ENCODE measurements around the gene PARD3B. TPM values are rescaled to one million over a fixed set of nuclear protein-coding genes. Genes with fewer than 3 reads are reported as not detected.

Gene PARD3B
- total and polyA plus RNA-seq, 2 donors (not counting 1 experiment from before 2014, with no cell fraction given), result 7.4 to 20.6 TPM

DNA sequence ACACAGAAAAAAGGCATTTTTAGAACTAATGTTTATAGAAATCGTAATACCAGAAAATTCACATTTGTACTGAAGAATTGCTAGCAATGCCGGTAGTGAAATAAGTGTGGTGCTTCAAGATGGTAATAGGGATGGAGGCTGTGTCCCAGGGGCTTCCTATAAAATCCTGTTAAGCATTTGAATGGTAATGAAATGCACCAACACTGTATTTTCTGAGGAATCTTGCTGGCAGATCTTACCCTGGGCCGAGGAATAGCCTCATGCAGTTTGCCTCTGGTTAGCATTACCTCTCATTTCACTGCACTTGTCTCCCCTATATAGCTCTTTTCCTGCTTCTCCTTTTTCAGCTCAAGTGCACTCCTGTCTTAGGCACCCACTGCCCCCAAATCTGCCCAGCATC lies 635.5 kb downstream of the PARD3B start:
- Histone ChIP-seq H4K20me1 (ENCODE audit: control insufficient read depth, extremely low read depth, insufficient read depth, low read length) (no peaks in the 10 kb centered on the region), H3K9ac (ENCODE audit: insufficient read depth, low read length) (no peak overlapping the region), H3K4me2 (ENCODE audit: extremely low read depth, insufficient read depth, low read length) (no peak overlapping the region), H3K4me1 (ENCODE audit: control insufficient read depth, extremely low read depth, insufficient read depth, low read length) (no peaks in the 10 kb centered on the region), H3K9me3 (ENCODE audit: control insufficient read depth, insufficient read depth, low read depth, low read length) (no peaks in the 10 kb centered on the region), H3K36me3 (ENCODE audit: control insufficient read depth, insufficient read depth, low read length) (no peaks in the 10 kb centered on the region), H3K27ac (ENCODE audit: insufficient read depth, low read length) (no peak overlapping the region), H3K27me3 (ENCODE audit: control insufficient read depth, insufficient read depth, low read length) (no peaks in the 10 kb centered on the region), H3K79me2 (ENCODE audit: control insufficient read depth, insufficient read depth, low read length) (no peaks in the 10 kb centered on the region), H3K4me3 (replicated peaks in 1 of 4; ENCODE audit: control extremely low read depth in 1 of 4, insufficient read depth in 1 of 4, low read depth in 3 of 4, low read length in 4 of 4) (no peak overlapping the region), H2AFZ (ENCODE audit: low read length) (no peak overlapping the region)
- no peak for DNase-seq (ENCODE audit: low read depth in 2 of 2)
- TF ChIP-seq EZH2 (IDR thresholded peaks at IDR 0.05; ENCODE audit: low read length, missing control alignments), result no peak
- TF ChIP-seq, protein P1, sequence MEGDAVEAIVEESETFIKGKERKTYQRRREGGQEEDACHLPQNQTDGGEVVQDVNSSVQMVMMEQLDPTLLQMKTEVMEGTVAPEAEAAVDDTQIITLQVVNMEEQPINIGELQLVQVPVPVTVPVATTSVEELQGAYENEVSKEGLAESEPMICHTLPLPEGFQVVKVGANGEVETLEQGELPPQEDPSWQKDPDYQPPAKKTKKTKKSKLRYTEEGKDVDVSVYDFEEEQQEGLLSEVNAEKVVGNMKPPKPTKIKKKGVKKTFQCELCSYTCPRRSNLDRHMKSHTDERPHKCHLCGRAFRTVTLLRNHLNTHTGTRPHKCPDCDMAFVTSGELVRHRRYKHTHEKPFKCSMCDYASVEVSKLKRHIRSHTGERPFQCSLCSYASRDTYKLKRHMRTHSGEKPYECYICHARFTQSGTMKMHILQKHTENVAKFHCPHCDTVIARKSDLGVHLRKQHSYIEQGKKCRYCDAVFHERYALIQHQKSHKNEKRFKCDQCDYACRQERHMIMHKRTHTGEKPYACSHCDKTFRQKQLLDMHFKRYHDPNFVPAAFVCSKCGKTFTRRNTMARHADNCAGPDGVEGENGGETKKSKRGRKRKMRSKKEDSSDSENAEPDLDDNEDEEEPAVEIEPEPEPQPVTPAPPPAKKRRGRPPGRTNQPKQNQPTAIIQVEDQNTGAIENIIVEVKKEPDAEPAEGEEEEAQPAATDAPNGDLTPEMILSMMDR (conservative IDR thresholded peaks at IDR 0.05 in 1 of 2, IDR thresholded peaks at IDR 0.05 in 1 of 2; ENCODE audit: low read depth in 1 of 2, low read length in 2 of 2), result no peak

DNA sequence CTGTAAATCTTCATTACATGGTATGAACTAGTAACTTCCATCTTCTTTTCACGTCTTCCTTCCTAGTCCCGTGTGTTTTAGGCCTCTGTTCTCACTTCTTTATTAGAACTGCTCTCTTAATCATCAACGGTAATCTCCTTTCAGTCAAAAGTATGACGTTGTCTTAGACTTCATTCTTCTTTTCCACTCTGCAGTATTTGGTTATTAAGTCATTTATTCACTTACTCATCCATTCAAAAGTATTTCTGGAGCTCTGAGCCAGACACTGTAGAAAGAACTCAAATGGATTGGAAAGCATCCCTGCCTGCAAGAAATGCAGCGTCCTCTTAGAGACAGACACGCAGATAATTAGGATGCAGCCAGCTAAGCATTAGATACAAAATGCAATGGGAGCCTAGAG lies 642.5 kb downstream of the PARD3B start:
- peak in 1 of 2 donors; percentile 67 for DNase-seq (ENCODE audit: low read depth in 2 of 2)
- no peak overlapping the region for H3K4me2 ChIP-seq (ENCODE audit: extremely low read depth, insufficient read depth, low read length)

DNA sequence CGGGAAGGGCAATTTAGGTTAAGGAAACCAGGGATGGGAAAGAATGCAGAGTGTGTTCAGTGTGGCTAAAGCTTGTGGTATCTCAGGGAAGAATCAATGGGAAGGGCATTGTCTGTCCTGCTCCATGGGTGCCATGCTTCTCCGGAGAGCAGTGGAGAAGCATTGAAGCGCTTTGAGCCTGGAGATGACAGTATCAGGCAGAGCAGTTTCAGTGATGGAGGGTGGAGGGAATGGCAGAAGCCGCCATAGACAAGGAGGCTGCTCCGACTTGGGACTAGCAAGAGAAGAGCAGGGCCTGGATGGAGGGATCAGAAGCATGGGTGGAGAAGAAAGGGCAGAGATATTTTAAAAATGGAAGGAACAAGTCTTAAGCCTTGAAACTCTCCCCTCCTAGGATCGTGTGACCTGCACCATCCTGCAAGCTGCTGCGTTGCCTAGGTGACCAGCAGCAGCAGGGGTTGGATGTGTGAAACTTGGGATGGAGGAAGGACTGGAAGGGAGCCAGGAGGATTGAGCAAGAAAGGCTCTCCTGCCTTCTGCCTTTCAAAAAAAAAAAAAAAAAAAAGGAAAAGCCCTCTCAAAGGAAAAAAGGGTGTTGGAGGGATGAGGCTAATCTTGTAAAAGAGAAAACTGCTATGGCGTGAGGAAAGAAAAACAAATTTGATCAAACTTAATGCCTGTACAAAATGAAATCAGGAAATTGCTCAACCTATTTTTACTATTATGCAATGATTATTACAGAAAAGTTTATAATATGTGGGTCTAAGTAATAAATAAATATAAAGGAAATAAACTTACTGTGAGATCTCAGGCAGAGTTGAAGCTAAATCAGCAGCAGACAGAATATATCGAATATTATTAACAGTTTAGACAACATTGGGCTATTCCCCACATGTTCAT lies 643.2 kb downstream of the PARD3B start:
- H3K9ac ChIP-seq (ENCODE audit: insufficient read depth, low read length), result no peak overlapping the region
- H3K4me3 ChIP-seq (replicated peaks in 1 of 4; ENCODE audit: control extremely low read depth in 1 of 4, insufficient read depth in 1 of 4, low read depth in 3 of 4, low read length in 4 of 4), result no peak overlapping the region
- H3K36me3 ChIP-seq (ENCODE audit: control insufficient read depth, insufficient read depth, low read length), result no peaks in the 10 kb centered on the region
- no peaks in the 10 kb centered on the region for H3K79me2 ChIP-seq (ENCODE audit: control insufficient read depth, insufficient read depth, low read length)
- peak; percentile 65 to 95 for DNase-seq (ENCODE audit: low read depth in 2 of 2)
- no peaks in the 10 kb centered on the region for H3K9me3 ChIP-seq (ENCODE audit: control insufficient read depth, insufficient read depth, low read depth, low read length)
- peak overlapping the region; percentile 17 for H3K4me2 ChIP-seq (ENCODE audit: extremely low read depth, insufficient read depth, low read length)
- H3K27ac ChIP-seq (ENCODE audit: insufficient read depth, low read length), result no peak overlapping the region
- H4K20me1 ChIP-seq (ENCODE audit: control insufficient read depth, extremely low read depth, insufficient read depth, low read length), result no peaks in the 10 kb centered on the region
- H3K4me1 ChIP-seq (ENCODE audit: control insufficient read depth, extremely low read depth, insufficient read depth, low read length), result no peaks in the 10 kb centered on the region
- no peaks in the 10 kb centered on the region for H3K27me3 ChIP-seq (ENCODE audit: control insufficient read depth, insufficient read depth, low read length)
- no peak overlapping the region for H2AFZ ChIP-seq (ENCODE audit: low read length)
- no peak for TF ChIP-seq EZH2 (IDR thresholded peaks at IDR 0.05; ENCODE audit: low read length, missing control alignments)
- TF ChIP-seq, protein P1 (conservative IDR thresholded peaks at IDR 0.05 in 1 of 2, IDR thresholded peaks at IDR 0.05 in 1 of 2; ENCODE audit: low read depth in 1 of 2, low read length in 2 of 2), result no peak

More for the DNA sequence above, 642.5 kb downstream of the PARD3B start:
- H2AFZ ChIP-seq (ENCODE audit: low read length), result no peak overlapping the region
- no peaks in the 10 kb centered on the region for H3K36me3 ChIP-seq (ENCODE audit: control insufficient read depth, insufficient read depth, low read length)
- H3K9ac ChIP-seq (ENCODE audit: insufficient read depth, low read length), result no peak overlapping the region
- no peaks in the 10 kb centered on the region for H3K4me1 ChIP-seq (ENCODE audit: control insufficient read depth, extremely low read depth, insufficient read depth, low read length)
- H3K4me3 ChIP-seq (replicated peaks in 1 of 4; ENCODE audit: control extremely low read depth in 1 of 4, insufficient read depth in 1 of 4, low read depth in 3 of 4, low read length in 4 of 4), result no peak overlapping the region
- no peaks in the 10 kb centered on the region for H3K9me3 ChIP-seq (ENCODE audit: control insufficient read depth, insufficient read depth, low read depth, low read length)
- H3K27ac ChIP-seq (ENCODE audit: insufficient read depth, low read length), result no peak overlapping the region
- TF ChIP-seq EZH2 (IDR thresholded peaks at IDR 0.05; ENCODE audit: low read length, missing control alignments), result no peak
- TF ChIP-seq, protein P1 (conservative IDR thresholded peaks at IDR 0.05 in 1 of 2, IDR thresholded peaks at IDR 0.05 in 1 of 2; ENCODE audit: low read depth in 1 of 2, low read length in 2 of 2), result no peak
- no peaks in the 10 kb centered on the region for H3K79me2 ChIP-seq (ENCODE audit: control insufficient read depth, insufficient read depth, low read length)
- H4K20me1 ChIP-seq (ENCODE audit: control insufficient read depth, extremely low read depth, insufficient read depth, low read length), result no peaks in the 10 kb centered on the region
- no peaks in the 10 kb centered on the region for H3K27me3 ChIP-seq (ENCODE audit: control insufficient read depth, insufficient read depth, low read length)

Measured in fibroblast of lung (primary cell).